ENCODE data around the gene FAM25A.
"Not testable (repeated sequence)": the region's sequence is repeated elsewhere in the genome, so short reads cannot be mapped to it uniquely, and the experiment has no call there.

GRCh38 chr10:86999802-87000403, 20.2 kb upstream of the FAM25A start:
- not testable (repeated sequence) for TF ChIP-seq CTCF, POLR2A (IDR thresholded peaks at IDR 0.05)
